ENCODE results near the gene ASL. TPM values are rescaled to one million over a fixed set of nuclear protein-coding genes. Genes with fewer than 3 reads are reported as not detected.

Gene ASL
- total and polyA plus RNA-seq, 10 of the 15 experiments (the other 5 are each of a cell fraction or from before 2014, with no cell fraction given) = 0.66 to 36.7 (median 28.8) TPM

DNA sequence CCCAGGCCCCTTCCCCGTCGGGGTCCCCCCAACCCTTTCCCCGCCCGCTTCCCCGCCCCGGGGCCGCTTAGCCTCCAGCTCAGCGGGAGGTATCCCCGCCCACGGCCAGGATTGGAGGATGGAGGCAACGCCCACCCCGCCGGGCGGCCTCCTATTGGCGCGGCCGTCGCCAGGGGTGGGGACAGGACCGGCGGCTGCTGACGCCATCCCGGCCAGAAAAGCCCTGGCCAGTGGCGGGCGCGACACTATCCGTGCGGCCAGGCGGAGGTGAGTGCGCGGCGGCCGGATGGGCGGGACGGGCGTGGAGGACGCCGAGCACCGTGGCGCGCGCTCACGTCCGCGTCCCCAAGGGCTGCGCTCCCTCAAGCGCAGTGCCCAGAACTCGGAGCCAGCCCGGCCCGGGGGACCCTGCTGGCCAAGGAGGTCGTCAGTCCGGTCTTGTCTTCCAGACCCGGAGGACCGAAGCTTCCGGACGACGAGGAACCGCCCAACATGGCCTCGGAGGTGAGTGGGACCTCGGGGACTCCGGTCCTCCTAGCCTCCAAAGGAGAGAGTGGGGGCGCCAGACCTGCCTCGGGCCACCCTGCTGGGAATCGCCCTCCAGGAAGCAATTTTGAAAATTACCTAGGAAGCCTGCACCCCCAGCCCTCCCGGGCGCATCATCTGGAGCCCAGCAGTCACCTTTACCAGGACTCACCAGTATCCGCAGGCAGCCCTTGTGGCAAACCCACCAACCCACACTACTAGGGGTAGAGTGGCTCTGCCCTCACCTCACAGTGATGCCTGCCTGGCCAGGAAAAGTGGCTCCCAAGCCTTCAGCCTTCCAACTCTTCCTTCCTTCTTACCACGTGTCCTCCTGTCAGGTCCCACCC lies at the start of gene ASL (continued):
- TF ChIP-seq FOXM1 (IDR thresholded peaks at IDR 0.05; ENCODE audit: low read depth, low read length) = no peak
- TF ChIP-seq HDGF (IDR thresholded peaks at IDR 0.05) = no peak
- TF ChIP-seq IRF4 (IDR thresholded peaks at IDR 0.05; ENCODE audit: low read depth, low read length) = no peak
- no peak for TF ChIP-seq RAD21 (IDR thresholded peaks at IDR 0.05; ENCODE audit: insufficient read depth, low read depth, low read length)
- TF ChIP-seq DPF2 (IDR thresholded peaks at IDR 0.05) = peak; percentile 68; the same call in 1 of the 2 replicates
- no peak for TF ChIP-seq ASH2L (IDR thresholded peaks at IDR 0.05; ENCODE audit: borderline replicate concordance, low read depth)
- peak; percentile 80; the same call in 1 of the 2 replicates for TF ChIP-seq RFX5 (IDR thresholded peaks at IDR 0.05; ENCODE audit: low read depth, low read length)
- no peak for TF ChIP-seq KDM1A (IDR thresholded peaks at IDR 0.05; ENCODE audit: borderline replicate concordance)
- no peak for TF ChIP-seq FOXK2 (IDR thresholded peaks at IDR 0.05)
- TF ChIP-seq, protein P1, sequence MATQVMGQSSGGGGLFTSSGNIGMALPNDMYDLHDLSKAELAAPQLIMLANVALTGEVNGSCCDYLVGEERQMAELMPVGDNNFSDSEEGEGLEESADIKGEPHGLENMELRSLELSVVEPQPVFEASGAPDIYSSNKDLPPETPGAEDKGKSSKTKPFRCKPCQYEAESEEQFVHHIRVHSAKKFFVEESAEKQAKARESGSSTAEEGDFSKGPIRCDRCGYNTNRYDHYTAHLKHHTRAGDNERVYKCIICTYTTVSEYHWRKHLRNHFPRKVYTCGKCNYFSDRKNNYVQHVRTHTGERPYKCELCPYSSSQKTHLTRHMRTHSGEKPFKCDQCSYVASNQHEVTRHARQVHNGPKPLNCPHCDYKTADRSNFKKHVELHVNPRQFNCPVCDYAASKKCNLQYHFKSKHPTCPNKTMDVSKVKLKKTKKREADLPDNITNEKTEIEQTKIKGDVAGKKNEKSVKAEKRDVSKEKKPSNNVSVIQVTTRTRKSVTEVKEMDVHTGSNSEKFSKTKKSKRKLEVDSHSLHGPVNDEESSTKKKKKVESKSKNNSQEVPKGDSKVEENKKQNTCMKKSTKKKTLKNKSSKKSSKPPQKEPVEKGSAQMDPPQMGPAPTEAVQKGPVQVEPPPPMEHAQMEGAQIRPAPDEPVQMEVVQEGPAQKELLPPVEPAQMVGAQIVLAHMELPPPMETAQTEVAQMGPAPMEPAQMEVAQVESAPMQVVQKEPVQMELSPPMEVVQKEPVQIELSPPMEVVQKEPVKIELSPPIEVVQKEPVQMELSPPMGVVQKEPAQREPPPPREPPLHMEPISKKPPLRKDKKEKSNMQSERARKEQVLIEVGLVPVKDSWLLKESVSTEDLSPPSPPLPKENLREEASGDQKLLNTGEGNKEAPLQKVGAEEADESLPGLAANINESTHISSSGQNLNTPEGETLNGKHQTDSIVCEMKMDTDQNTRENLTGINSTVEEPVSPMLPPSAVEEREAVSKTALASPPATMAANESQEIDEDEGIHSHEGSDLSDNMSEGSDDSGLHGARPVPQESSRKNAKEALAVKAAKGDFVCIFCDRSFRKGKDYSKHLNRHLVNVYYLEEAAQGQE (IDR thresholded peaks at IDR 0.05; ENCODE audit: low read depth, low read length) = no peak
- TF ChIP-seq, protein P2, sequence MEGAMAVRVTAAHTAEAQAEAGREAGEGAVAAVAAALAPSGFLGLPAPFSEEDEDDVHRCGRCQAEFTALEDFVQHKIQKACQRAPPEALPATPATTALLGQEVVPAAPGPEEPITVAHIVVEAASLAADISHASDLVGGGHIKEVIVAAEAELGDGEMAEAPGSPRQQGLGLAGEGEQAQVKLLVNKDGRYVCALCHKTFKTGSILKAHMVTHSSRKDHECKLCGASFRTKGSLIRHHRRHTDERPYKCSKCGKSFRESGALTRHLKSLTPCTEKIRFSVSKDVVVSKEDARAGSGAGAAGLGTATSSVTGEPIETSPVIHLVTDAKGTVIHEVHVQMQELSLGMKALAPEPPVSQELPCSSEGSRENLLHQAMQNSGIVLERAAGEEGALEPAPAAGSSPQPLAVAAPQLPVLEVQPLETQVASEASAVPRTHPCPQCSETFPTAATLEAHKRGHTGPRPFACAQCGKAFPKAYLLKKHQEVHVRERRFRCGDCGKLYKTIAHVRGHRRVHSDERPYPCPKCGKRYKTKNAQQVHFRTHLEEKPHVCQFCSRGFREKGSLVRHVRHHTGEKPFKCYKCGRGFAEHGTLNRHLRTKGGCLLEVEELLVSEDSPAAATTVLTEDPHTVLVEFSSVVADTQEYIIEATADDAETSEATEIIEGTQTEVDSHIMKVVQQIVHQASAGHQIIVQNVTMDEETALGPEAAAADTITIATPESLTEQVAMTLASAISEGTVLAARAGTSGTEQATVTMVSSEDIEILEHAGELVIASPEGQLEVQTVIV (IDR thresholded peaks at IDR 0.05; ENCODE audit: borderline replicate concordance, partially characterized antibody) = peak; percentile 15
- TF ChIP-seq ATF7 (IDR thresholded peaks at IDR 0.05; ENCODE audit: low read depth) = no peak; the same call in 1 of the 2 replicates
- TF ChIP-seq HSF1 (IDR thresholded peaks at IDR 0.05; ENCODE audit: low read depth, low read length) = no peak
- no peak for TF ChIP-seq MTA2 (IDR thresholded peaks at IDR 0.05; ENCODE audit: low read depth)
- peak; percentile 56 for TF ChIP-seq YY1 (IDR thresholded peaks at IDR 0.05; ENCODE audit: low read depth, low read length)
- peak; percentile 91 for TF ChIP-seq LARP7 (IDR thresholded peaks at IDR 0.05)
- TF ChIP-seq NFYB (IDR thresholded peaks at IDR 0.05; ENCODE audit: insufficient read depth, low read depth, low read length) = peak; percentile 82; the same call in 1 of the 2 replicates
- peak; percentile 31 for TF ChIP-seq KLF5 (IDR thresholded peaks at IDR 0.05; ENCODE audit: partially characterized antibody)
- peak; percentile 63; the same call in 1 of the 2 replicates for TF ChIP-seq RB1 (IDR thresholded peaks at IDR 0.05; ENCODE audit: borderline replicate concordance)
- no peak for TF ChIP-seq NBN (IDR thresholded peaks at IDR 0.05)
- TF ChIP-seq CREB1 (IDR thresholded peaks at IDR 0.05; ENCODE audit: low read depth) = peak; percentile 88
- TF ChIP-seq RUNX3 (IDR thresholded peaks at IDR 0.05; ENCODE audit: low read length) = no peak
- TF ChIP-seq NFYA (IDR thresholded peaks at IDR 0.05; ENCODE audit: borderline replicate concordance, low read depth, low read length) = no peak
- no peak for TF ChIP-seq TCF7 (IDR thresholded peaks at IDR 0.05; ENCODE audit: borderline replicate concordance)
- TF ChIP-seq MTA3 (IDR thresholded peaks at IDR 0.05; ENCODE audit: borderline replicate concordance, low read length) = no peak

All from GM12878 (cell line).